ENCODE measurements around the gene RPS6KA6.
A peak's percentile ranks its signal among the peaks of the same experiment; 100 is the strongest.

Gene RPS6KA6

DNA sequence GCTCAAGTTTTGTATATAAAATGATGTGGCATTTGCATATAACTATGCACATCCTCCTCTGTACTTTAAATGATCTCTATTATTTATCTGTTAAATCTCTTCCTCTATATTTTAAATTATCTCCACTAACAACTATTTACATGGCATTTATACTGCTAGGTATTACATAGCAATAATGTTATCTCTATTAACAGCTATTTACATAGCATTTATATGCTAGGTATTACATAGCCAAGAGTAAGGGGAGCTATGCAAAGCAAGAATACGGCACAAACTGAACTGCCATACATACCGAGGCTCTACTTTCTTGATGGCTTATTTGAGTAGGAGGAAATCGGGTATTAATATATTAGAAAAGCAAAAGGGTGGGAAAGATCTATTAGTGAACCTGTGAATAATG lies 12.7 kb downstream of the RPS6KA6 start:
- no peak overlapping the region for H4K12ac ChIP-seq (ENCODE audit: low read depth, low read length)
- no peaks in the 10 kb centered on the region for H3K79me2 ChIP-seq (ENCODE audit: control insufficient read depth, insufficient read depth, low read length, poor library complexity)
- H3K27ac ChIP-seq (ENCODE audit: low read depth, low read length) = no peak overlapping the region
- H2BK120ac ChIP-seq (ENCODE audit: insufficient read depth, low read length, poor library complexity) = no peak overlapping the region
- DNase-seq = no peak
- H3K23ac ChIP-seq (ENCODE audit: low read length) = no peak overlapping the region
- no peak overlapping the region for H2AFZ ChIP-seq (ENCODE audit: insufficient read depth, low read length, poor library complexity)
- H3K4me3 ChIP-seq (ENCODE audit: low read depth, low read length) = no peak overlapping the region
- H3K4ac ChIP-seq (ENCODE audit: low read depth, low read length) = no peak overlapping the region
- H3K27me3 ChIP-seq (ENCODE audit: insufficient read depth, low read length) = no peaks in the 10 kb centered on the region
- H3K4me1 ChIP-seq (ENCODE audit: control insufficient read depth in 1 of 2, insufficient read depth in 2 of 2, low read length in 2 of 2) = no peaks in the 10 kb centered on the region
- no peak overlapping the region for H4K8ac ChIP-seq (ENCODE audit: low read depth, low read length)
- H3K79me1 ChIP-seq (ENCODE audit: low read length) = no peaks in the 10 kb centered on the region
- no peak overlapping the region for H4K91ac ChIP-seq (ENCODE audit: low read depth, low read length)
- no peak overlapping the region for H3K14ac ChIP-seq (ENCODE audit: low read length)
- no peaks in the 10 kb centered on the region for H3K9me3 ChIP-seq (ENCODE audit: insufficient read depth, low read depth, low read length)
- H2BK5ac ChIP-seq (ENCODE audit: low read depth, low read length, poor library complexity) = no peak overlapping the region
- no CpG with 5 or more reads among the region's 3 CpGs for WGBS (ENCODE audit: extremely low coverage, insufficient coverage, insufficient read length)
- no peak overlapping the region for H3K4me2 ChIP-seq (ENCODE audit: low read length)
- no peak overlapping the region for H2BK12ac ChIP-seq (ENCODE audit: low read length)
- no peak overlapping the region for H2AK5ac ChIP-seq (ENCODE audit: low read length)
- H3K36me3 ChIP-seq (ENCODE audit: control insufficient read depth in 1 of 2, insufficient read depth in 2 of 2, low read length in 2 of 2) = no peaks in the 10 kb centered on the region
- no peak overlapping the region for H3K9ac ChIP-seq (ENCODE audit: low read length)
- no peak overlapping the region for H3K18ac ChIP-seq (ENCODE audit: low read length)

DNA sequence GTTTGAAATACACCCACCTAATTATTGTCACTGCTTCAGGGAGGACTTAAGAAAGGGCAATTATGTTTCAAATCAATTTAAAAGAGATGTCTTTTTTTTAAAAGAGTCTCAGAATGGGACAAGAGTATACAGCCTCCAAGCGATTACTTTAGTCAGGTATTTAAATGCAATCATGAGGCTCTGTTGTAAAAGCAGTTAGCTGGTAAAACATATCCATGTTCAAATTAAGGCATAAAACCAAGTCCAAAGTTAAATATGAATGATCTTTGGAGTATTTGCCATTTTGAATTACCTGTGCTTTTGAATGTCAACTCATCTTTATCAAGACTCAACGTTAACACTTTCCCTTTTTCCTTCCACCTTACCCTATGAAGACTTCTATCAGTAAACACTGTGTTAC lies 13.7 kb downstream of the RPS6KA6 start:
- Histone ChIP-seq H4K12ac (ENCODE audit: low read depth, low read length) (no peak overlapping the region), H3K4ac (ENCODE audit: low read depth, low read length) (no peak overlapping the region), H3K79me1 (ENCODE audit: low read length) (no peaks in the 10 kb centered on the region), H4K8ac (ENCODE audit: low read depth, low read length) (no peak overlapping the region), H2AFZ (ENCODE audit: insufficient read depth, low read length, poor library complexity) (no peak overlapping the region), H2BK120ac (ENCODE audit: insufficient read depth, low read length, poor library complexity) (no peak overlapping the region), H2AK5ac (ENCODE audit: low read length) (no peak overlapping the region), H3K18ac (ENCODE audit: low read length) (no peak overlapping the region), H3K27ac (ENCODE audit: low read depth, low read length) (no peak overlapping the region), H3K4me1 (ENCODE audit: control insufficient read depth in 1 of 2, insufficient read depth in 2 of 2, low read length in 2 of 2) (no peaks in the 10 kb centered on the region), H3K36me3 (ENCODE audit: control insufficient read depth in 1 of 2, insufficient read depth in 2 of 2, low read length in 2 of 2) (no peaks in the 10 kb centered on the region), H2BK12ac (ENCODE audit: low read length) (no peak overlapping the region), H3K4me2 (ENCODE audit: low read length) (no peak overlapping the region), H4K91ac (ENCODE audit: low read depth, low read length) (no peak overlapping the region), H3K9me3 (ENCODE audit: insufficient read depth, low read depth, low read length) (no peaks in the 10 kb centered on the region), H3K27me3 (ENCODE audit: insufficient read depth, low read length) (no peaks in the 10 kb centered on the region), H3K79me2 (ENCODE audit: control insufficient read depth, insufficient read depth, low read length, poor library complexity) (no peaks in the 10 kb centered on the region), H2BK5ac (ENCODE audit: low read depth, low read length, poor library complexity) (no peak overlapping the region), H3K23ac (ENCODE audit: low read length) (no peak overlapping the region), H3K9ac (ENCODE audit: low read length) (no peak overlapping the region), H3K14ac (ENCODE audit: low read length) (no peak overlapping the region), H3K4me3 (ENCODE audit: low read depth, low read length) (no peak overlapping the region)
- DNase-seq = no peak
- WGBS (ENCODE audit: extremely low coverage, insufficient coverage, insufficient read length) = no CpG with 5 or more reads among the region's 2 CpGs

DNA sequence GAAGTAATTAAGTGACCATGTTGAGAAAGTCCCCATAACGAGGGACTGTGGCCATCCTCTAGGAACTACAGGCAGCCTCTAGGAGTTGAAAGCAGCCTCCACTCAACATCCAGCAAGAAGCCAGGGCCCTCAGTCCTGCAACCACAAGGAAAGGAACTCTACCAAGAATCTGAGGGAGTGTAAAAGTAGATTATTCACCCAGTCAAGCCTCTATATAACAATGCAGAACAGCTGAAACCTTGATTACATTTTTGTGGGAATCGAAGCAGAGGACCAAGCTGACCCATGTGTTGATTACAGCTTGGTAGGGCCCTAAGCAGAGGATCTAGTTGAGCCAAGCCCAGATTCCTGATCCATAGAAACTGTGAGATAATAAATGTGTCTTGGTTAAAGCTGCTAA lies 17.1 kb downstream of the RPS6KA6 start:
- no peaks in the 10 kb centered on the region for H3K36me3 ChIP-seq (ENCODE audit: control insufficient read depth in 1 of 2, insufficient read depth in 2 of 2, low read length in 2 of 2)
- no peak overlapping the region for H2BK5ac ChIP-seq (ENCODE audit: low read depth, low read length, poor library complexity)
- no peak overlapping the region for H2AFZ ChIP-seq (ENCODE audit: insufficient read depth, low read length, poor library complexity)
- no peak overlapping the region for H4K91ac ChIP-seq (ENCODE audit: low read depth, low read length)
- no peak overlapping the region for H4K12ac ChIP-seq (ENCODE audit: low read depth, low read length)
- no peak overlapping the region for H3K4me3 ChIP-seq (ENCODE audit: low read depth, low read length)
- no peak overlapping the region for H2AK5ac ChIP-seq (ENCODE audit: low read length)
- no peak overlapping the region for H3K4ac ChIP-seq (ENCODE audit: low read depth, low read length)
- no CpG with 5 or more reads among the region's 2 CpGs for WGBS (ENCODE audit: extremely low coverage, insufficient coverage, insufficient read length)
- no peak overlapping the region for H3K9ac ChIP-seq (ENCODE audit: low read length)
- no peaks in the 10 kb centered on the region for H3K4me1 ChIP-seq (ENCODE audit: control insufficient read depth in 1 of 2, insufficient read depth in 2 of 2, low read length in 2 of 2)
- H3K9me3 ChIP-seq (ENCODE audit: insufficient read depth, low read depth, low read length) = no peaks in the 10 kb centered on the region
- no peak overlapping the region for H3K18ac ChIP-seq (ENCODE audit: low read length)
- H3K79me1 ChIP-seq (ENCODE audit: low read length) = no peaks in the 10 kb centered on the region
- no peak for DNase-seq
- H3K4me2 ChIP-seq (ENCODE audit: low read length) = no peak overlapping the region
- H2BK12ac ChIP-seq (ENCODE audit: low read length) = no peak overlapping the region
- H3K79me2 ChIP-seq (ENCODE audit: control insufficient read depth, insufficient read depth, low read length, poor library complexity) = no peaks in the 10 kb centered on the region
- H2BK120ac ChIP-seq (ENCODE audit: insufficient read depth, low read length, poor library complexity) = no peak overlapping the region
- H3K14ac ChIP-seq (ENCODE audit: low read length) = no peak overlapping the region
- H3K23ac ChIP-seq (ENCODE audit: low read length) = no peak overlapping the region
- H3K27me3 ChIP-seq (ENCODE audit: insufficient read depth, low read length) = no peaks in the 10 kb centered on the region
- H3K27ac ChIP-seq (ENCODE audit: low read depth, low read length) = no peak overlapping the region
- H4K8ac ChIP-seq (ENCODE audit: low read depth, low read length) = no peak overlapping the region

DNA sequence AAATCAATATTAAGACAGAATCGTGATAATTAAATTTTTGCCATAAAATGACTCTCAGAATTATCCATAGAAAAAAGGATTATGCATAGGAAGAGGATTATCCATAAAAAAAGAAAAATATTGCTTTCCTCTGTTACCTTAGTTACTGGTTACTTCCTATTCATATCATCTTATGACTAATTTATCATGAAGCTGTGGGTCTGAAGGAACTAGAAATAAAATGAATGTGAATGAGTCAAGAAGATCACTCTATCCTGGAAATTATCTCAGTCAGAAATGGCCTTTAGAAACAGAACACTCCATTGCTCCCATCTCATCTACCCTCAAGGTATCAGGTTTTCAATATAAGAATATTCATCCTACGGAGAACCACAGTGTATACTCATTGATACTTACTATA lies 19.4 kb downstream of the RPS6KA6 start:
- H3K4me1 ChIP-seq (ENCODE audit: control insufficient read depth in 1 of 2, insufficient read depth in 2 of 2, low read length in 2 of 2) = no peaks in the 10 kb centered on the region
- no CpG with 5 or more reads among the region's 2 CpGs for WGBS (ENCODE audit: extremely low coverage, insufficient coverage, insufficient read length)
- no peak overlapping the region for H2BK12ac ChIP-seq (ENCODE audit: low read length)
- no peak overlapping the region for H3K9ac ChIP-seq (ENCODE audit: low read length)
- no peak overlapping the region for H4K12ac ChIP-seq (ENCODE audit: low read depth, low read length)
- no peak overlapping the region for H3K18ac ChIP-seq (ENCODE audit: low read length)
- no peak overlapping the region for H3K4me3 ChIP-seq (ENCODE audit: low read depth, low read length)
- no peak overlapping the region for H3K27ac ChIP-seq (ENCODE audit: low read depth, low read length)
- H3K23ac ChIP-seq (ENCODE audit: low read length) = no peak overlapping the region
- no peaks in the 10 kb centered on the region for H3K36me3 ChIP-seq (ENCODE audit: control insufficient read depth in 1 of 2, insufficient read depth in 2 of 2, low read length in 2 of 2)
- H3K4me2 ChIP-seq (ENCODE audit: low read length) = no peak overlapping the region
- H4K91ac ChIP-seq (ENCODE audit: low read depth, low read length) = no peak overlapping the region
- H3K9me3 ChIP-seq (ENCODE audit: insufficient read depth, low read depth, low read length) = no peaks in the 10 kb centered on the region
- H4K8ac ChIP-seq (ENCODE audit: low read depth, low read length) = no peak overlapping the region
- no peaks in the 10 kb centered on the region for H3K79me1 ChIP-seq (ENCODE audit: low read length)
- no peaks in the 10 kb centered on the region for H3K79me2 ChIP-seq (ENCODE audit: control insufficient read depth, insufficient read depth, low read length, poor library complexity)
- H2BK5ac ChIP-seq (ENCODE audit: low read depth, low read length, poor library complexity) = no peak overlapping the region
- no peak overlapping the region for H2BK120ac ChIP-seq (ENCODE audit: insufficient read depth, low read length, poor library complexity)
- H3K14ac ChIP-seq (ENCODE audit: low read length) = no peak overlapping the region
- H3K27me3 ChIP-seq (ENCODE audit: insufficient read depth, low read length) = no peaks in the 10 kb centered on the region
- no peak overlapping the region for H2AFZ ChIP-seq (ENCODE audit: insufficient read depth, low read length, poor library complexity)
- H3K4ac ChIP-seq (ENCODE audit: low read depth, low read length) = no peak overlapping the region
- no peak overlapping the region for H2AK5ac ChIP-seq (ENCODE audit: low read length)
- DNase-seq = peak in 1 of 2 donors; percentile 32
